ENCODE measurements around the gene DOCK4.
A peak's percentile ranks its signal among the peaks of the same experiment; 100 is the strongest.

DOCK4 gene

DNA sequence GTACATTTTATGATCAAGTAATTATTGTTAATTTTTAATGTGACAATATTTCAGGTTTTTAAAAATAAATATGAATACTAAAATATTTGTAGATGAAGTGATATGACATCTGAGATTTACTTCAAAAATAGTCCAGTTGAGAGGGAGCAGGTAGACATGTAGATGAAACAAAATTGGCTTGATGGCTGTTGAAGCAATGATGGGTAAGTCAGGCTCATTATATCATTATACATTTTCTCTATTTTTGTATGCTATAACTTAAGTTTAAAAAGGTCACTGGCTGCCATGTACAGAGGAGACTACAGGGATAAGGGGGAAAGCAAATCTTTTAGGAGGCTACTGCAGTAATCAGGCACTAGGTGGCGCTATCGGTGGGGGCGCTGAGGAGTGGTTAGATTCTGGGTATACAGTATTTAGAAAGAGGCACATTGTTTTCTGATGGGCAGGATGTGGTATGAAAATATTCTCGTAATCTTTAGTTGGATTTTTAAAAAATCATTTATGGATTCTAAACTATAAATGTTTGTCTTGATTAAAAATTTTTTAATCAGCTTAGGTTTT lies 454.1 kb downstream of the DOCK4 start:
- H3K4me3 ChIP-seq (ENCODE audit: low read depth, low read length): no peak overlapping the region
- TF ChIP-seq, protein P1, sequence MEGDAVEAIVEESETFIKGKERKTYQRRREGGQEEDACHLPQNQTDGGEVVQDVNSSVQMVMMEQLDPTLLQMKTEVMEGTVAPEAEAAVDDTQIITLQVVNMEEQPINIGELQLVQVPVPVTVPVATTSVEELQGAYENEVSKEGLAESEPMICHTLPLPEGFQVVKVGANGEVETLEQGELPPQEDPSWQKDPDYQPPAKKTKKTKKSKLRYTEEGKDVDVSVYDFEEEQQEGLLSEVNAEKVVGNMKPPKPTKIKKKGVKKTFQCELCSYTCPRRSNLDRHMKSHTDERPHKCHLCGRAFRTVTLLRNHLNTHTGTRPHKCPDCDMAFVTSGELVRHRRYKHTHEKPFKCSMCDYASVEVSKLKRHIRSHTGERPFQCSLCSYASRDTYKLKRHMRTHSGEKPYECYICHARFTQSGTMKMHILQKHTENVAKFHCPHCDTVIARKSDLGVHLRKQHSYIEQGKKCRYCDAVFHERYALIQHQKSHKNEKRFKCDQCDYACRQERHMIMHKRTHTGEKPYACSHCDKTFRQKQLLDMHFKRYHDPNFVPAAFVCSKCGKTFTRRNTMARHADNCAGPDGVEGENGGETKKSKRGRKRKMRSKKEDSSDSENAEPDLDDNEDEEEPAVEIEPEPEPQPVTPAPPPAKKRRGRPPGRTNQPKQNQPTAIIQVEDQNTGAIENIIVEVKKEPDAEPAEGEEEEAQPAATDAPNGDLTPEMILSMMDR (conservative IDR thresholded peaks at IDR 0.05; ENCODE audit: low read depth, low read length): peak; percentile 97
- DNase-seq (ENCODE audit: low read depth): peak; percentile 71

DNA sequence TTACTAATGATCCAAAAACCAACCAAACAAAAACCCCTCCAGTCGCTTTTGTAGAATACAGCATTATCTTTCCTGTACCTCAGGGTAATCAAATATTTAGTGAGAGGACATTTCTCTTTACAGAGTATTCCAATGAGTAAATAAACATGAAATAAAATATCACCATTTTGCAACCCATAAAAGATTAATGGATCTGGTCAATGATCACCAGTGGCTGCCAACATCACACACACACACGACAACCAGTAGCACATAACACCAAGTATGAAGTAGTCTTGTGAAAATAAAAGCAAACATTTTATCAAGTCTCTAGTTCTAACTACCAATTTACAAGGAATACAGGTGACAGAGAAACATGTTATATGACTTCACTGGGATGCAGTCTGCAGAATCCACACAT lies 455.3 kb downstream of the DOCK4 start:
- H3K4me3 ChIP-seq (ENCODE audit: low read depth, low read length): no peak overlapping the region
- TF ChIP-seq, protein P1 (conservative IDR thresholded peaks at IDR 0.05; ENCODE audit: low read depth, low read length): no peak
- DNase-seq (ENCODE audit: low read depth): no peak

DNA sequence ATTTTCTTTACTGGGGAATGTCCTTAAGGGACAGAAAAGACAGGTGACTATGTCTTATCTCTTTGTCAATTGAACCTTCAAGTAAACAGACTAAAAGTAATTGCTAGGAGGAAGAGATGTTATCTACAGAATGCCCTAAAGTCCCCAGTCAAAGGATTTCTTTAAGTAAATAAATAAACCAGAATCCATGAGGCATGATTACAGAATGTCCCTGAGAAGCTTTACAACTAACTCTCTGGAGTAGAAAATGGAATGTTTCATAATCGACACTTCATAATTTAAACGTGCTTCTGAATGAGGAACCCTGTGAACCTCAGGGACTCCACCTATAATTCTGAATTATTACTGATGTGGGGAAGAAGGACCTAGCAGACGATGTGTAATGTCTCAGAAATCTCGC lies 456.0 kb downstream of the DOCK4 start:
- TF ChIP-seq, protein P1 (conservative IDR thresholded peaks at IDR 0.05; ENCODE audit: low read depth, low read length): no peak
- DNase-seq (ENCODE audit: low read depth): peak; percentile 16
- no peak overlapping the region for H3K4me3 ChIP-seq (ENCODE audit: low read depth, low read length)

DNA sequence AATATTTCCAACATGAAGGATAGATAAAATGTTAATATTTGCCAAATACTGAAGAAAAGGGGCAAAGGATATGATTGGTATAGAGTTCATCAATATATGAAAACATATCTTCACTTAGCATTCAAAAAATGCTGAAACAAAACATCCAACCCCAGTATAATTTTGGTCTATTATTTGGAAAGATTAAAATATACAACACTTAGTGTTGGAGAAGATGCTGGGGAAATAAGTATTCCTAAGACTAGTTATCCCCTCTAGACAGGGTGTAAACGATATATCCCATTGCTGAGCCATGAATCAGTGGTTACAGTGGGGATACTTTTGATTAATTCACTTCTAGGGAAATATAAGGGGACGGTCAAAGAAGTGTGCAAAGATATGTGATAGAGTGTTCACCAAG lies 456.6 kb downstream of the DOCK4 start:
- H3K4me3 ChIP-seq (ENCODE audit: low read depth, low read length): no peak overlapping the region
- DNase-seq (ENCODE audit: low read depth): no peak
- TF ChIP-seq, protein P1 (conservative IDR thresholded peaks at IDR 0.05; ENCODE audit: low read depth, low read length): no peak

DNA sequence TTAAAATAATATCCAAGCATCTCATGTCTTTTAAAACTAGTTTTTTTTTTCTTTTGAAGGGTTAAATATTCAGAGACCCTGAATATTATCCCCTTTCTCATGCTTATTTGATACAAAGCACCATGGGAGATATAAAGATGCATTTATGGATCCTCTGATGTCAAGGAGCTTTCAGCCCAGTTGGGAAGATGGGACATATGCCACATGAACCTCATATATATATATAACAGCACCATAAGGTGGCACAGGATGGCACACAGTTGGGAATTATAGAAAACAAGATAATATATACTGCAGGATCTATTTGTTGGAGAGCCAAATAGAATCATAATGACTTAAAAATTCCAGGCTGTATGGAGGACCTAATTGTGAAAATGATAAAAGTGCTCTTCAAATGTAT lies 458.5 kb downstream of the DOCK4 start:
- H3K4me3 ChIP-seq (ENCODE audit: low read depth, low read length): no peak overlapping the region
- TF ChIP-seq, protein P1 (conservative IDR thresholded peaks at IDR 0.05; ENCODE audit: low read depth, low read length): no peak
- DNase-seq (ENCODE audit: low read depth): no peak

DNA sequence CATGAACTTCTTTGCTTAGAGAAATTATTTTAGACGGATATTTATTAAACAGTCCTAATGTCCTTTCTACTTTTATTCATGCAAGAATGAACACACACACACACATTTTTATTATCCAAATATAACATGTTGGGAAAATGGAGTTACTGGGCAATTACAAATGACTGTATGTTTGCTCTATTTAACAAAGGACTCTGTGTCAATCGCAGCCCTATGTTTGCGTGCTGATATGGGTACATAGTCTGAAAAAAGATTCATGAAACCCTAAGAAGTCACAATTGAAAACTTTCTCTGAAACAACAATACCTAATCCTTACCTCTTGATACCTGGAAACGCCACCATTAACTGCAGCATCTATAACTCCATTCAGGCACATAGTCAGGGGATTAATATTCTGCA lies 459.2 kb downstream of the DOCK4 start:
- no peak for DNase-seq (ENCODE audit: low read depth)

More for the DNA sequence above, 459.2 kb downstream of the DOCK4 start:
- H3K4me3 ChIP-seq (ENCODE audit: low read depth, low read length): no peak overlapping the region
- TF ChIP-seq, protein P1 (conservative IDR thresholded peaks at IDR 0.05; ENCODE audit: low read depth, low read length): no peak
